ENCODE data around the gene DUSP22.
"Not testable (repeated sequence)": the region's sequence is repeated elsewhere in the genome, so short reads cannot be mapped to it uniquely, and the experiment has no call there.

The DUSP22 gene, protein sequence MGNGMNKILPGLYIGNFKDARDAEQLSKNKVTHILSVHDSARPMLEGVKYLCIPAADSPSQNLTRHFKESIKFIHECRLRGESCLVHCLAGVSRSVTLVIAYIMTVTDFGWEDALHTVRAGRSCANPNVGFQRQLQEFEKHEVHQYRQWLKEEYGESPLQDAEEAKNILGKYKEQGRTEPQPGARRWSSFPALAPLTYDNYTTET

DNA sequence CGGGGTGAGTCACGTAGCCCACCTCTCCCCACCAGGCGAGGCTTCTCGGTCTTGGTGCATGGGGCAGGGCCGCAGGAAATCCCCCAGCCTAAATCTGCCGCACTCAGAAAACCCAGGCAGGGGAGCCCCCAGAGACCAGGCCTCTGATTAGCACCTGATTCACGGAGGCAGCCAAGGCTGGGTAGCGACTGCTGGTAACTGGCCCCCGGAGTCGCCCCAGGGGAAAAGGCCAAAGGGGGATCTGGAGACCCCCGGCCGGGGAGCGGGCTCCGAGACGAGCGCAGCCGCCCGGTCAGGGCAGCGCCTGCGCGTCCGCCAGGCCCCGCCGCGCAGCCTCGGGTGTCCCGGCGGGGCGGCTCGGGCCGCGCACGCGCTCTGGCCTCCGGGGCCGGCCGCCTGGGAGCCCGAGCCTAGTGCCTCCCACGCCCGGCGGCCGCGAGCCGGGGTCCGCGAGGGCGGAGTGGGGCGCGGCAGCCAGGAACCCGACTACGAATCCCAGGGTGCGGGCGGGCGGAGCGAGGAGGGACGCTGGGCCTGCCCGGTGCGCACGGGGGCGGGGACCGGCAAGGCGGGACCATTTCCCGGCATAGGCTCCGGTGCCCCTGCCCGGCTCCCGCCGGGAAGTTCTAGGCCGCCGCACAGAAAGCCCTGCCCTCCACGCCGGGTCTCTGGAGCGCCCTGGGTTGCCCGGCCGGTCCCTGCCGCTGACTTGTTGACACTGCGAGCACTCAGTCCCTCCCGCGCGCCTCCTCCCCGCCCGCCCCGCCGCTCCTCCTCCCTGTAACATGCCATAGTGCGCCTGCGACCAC lies at the start of gene DUSP22:
TSS of gene DUSP22 (plus strand) at position 791 of the 809 bp plus-strand sequence. CDS start 53 bp downstream, outside the sequence.
- DNase-seq = peak; percentile 85

DNA sequence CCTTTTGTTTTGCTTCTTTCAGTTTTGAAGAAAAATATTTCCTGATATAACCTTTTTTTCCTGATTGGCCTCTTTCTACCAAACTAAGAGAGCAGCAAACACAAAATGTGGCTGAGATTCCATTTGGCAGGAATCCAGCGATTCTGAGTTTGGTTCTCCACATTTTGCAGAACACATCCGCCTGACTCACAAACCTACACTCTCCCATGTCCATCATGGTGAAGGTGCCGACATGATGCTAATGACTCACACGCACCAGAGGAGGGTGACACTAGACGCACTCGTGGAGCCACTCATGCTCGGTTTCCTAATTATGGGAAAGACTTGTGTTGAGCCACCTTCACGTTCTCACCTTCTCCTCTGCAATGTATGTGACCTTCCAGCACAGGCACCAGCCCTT lies 45.9 kb upstream of the DUSP22 start:
- DNase-seq = no peak

DNA sequence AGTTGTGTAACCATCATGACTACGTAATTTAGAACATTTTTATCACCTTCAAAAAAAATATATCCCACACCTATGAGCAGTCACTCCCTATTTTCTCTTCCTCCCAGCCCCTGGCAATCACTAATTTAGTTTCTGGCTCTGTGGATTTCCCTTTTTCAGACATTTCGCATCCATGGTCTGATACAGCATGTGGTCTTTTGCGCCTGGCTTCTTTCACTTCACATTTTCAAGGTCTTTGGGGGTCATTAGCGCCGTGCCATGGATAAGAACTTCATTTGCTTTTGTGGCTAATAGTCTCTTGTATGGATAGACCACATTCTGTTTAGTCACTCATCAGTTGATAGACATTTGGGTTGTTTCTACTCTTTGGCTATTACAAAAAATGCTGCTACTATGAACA lies 44.9 kb upstream of the DUSP22 start:
- DNase-seq = no peak

DNA sequence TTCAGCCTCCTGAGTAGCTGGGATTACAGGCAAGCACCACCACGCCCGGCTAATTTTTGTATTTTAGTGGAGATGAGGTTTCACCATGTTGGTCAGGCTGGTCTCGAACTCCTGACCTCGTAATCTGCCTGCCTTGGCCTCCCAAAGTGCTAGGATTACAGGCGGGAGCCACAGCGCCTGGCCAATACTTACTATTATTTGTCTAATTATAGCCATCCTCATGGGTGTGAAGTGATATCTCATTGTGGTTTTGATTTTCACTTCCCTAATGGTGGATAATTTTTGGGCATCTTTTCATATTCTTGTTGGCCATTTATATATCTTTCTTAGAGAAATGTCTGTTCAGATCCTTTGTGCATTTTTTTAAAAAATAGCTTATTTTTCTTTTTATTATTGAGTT lies 44.2 kb upstream of the DUSP22 start:
- not testable (repeated sequence) for DNase-seq

DNA sequence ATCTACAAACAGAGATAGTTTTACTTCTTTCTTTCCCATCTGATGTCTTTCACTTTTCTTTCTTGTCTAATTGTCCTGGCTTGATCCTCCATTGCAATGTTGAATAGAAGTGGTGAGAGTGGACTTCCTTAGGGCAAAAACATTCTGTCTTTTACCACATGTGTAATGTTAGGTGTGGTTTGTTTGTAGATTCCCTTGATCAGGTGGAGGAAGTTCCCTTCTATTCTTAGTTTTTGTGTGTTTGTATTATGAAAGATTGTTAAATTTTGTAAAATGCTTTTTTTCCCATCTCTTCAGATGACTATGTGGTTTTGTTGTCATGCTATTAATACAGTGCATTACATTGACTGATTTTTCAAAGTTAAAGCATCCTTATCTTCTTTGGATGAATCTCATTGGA lies 41.6 kb upstream of the DUSP22 start:
- no peak for DNase-seq

DNA sequence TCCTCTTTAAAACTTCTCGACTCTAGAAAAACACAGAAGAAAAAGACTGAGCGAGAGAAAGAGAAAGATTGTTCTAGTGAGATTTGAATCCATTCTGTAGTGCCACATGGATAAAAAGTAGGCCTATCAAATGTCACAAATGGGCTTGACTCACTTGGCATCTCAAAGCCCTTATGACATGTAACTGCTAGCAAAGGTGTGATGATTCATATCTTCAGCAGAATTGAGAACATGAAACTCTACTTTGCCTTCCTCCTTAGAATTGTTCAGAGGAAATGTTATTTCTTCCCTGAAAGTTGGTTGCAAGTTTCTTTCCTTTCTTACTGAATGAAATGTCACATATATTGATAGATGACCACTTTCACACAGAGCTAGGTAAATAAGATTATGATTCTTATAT lies 40.4 kb upstream of the DUSP22 start:
- peak; percentile 79 for DNase-seq

DNA sequence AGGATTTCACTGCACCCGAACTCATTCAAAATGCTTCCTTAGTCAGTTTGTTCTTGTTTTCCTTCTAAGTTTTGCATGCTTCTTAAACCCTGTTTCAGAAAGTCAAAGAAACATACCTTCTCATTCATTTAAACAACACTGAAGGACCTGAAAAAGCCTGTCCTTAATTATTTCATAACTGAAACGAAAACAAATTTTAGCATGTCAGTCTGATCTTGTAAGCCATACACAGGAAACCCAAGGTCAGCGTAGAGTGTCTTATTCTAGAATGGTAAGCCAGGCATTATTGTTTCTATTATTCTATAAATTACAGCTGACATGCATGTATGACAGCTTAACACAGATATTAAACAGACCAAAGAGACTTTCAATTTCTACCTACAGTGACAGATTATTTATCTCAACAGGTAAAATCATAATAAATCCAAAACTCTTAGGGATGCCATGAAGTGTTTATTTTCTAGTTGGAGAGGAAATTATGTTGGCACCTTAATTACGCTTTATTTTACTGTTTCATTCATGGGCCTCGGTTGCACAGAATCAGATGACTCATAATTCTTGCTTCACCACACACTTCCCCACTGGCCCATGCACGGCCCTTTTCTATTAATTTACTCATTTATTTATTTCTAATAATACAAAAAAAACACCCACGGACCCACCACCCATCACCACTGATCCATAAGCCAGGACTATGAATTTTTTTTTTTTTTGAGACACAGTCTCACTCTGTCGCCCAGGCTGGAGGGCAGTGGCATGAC lies 39.3 kb upstream of the DUSP22 start:
- DNase-seq = no peak

DNA sequence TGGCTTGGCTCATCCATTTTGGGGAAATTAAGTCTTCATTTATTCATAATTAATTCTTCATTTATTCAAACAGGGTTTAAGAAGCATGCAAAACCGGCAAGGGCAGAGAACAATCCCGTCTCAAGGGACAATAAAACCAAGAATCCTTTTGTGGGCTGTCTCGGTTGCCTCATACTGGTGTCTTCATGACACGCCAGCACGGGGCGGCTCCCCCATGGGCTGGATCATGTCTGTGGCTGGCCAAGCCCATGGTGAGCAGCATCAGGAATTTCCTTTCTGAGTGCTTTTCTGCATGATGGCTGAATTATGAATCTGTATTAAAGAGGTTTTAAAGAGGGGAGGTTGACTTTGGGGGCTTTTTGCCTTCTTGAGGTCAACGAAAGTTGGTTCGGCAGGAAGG lies 38.3 kb upstream of the DUSP22 start:
- no peak for DNase-seq

DNA sequence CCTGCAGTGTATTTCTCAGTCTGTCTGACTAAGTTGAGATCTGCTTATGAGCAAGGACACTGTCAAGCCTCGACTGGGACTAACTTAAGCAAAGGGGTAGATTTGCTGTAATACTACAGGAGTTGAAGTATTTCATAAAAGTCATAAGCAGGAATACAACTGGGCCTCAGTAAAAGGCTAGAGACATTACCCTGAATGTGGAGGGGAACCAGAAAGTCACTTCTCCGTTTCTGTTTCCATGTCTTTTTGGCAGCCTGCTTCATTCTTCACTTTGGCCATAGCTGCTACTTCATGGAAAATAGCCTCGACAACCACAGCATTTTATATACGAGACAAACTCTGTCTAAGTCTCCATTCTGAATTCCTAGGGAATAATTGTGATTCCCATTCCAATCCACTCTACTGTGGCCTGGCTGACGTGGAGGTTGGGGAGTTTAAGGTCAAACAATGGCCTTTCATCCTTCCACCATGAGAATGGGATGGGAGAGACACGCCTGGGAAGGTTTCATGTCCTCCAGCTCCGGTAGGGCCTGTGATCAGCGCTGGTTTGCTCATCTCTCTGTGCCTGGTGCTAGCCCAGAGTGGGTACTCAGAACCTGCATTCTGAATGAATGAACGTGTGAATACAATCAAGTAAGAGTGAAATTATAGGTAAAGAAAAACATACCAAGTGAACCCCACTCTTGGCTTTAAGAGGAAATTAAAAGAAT lies 37.1 kb upstream of the DUSP22 start:
- DNase-seq = no peak

DNA sequence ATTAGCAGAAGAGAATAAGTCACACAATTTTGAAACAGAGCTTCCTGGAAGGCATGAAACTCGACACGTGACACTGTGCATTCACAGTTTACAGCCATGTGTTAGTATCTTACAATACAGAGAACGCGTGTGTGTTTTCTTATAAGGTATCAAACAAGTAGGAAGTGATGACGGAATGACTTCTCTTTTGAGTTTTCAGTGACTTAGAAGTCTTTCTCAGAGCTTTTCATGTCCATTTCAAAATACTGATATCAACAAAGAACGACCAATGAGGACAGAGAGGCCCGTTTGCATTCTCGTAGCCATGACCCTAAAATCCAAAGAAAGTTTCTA lies 36.6 kb upstream of the DUSP22 start:
- DNase-seq = no peak

DNA sequence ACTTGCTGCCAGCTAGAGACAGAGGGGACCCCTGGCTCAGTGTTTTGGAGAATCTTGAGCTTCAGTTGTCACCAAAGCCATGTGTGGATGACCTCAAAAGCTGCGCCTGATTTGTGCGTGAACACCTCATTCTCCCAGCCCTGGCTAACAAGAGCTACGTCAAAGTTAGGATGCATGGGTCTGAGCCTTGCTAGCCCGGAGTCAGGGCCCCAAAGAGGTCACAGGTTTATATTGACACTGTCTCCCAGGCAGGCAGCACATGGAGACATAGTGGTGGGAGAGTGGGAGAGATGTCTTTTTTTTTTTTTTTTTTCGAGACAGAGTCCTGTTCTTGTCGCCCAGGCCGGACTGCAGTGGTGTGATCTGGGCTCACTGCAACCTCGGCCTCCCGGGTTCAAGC lies 36.1 kb upstream of the DUSP22 start:
- DNase-seq = no peak

DNA sequence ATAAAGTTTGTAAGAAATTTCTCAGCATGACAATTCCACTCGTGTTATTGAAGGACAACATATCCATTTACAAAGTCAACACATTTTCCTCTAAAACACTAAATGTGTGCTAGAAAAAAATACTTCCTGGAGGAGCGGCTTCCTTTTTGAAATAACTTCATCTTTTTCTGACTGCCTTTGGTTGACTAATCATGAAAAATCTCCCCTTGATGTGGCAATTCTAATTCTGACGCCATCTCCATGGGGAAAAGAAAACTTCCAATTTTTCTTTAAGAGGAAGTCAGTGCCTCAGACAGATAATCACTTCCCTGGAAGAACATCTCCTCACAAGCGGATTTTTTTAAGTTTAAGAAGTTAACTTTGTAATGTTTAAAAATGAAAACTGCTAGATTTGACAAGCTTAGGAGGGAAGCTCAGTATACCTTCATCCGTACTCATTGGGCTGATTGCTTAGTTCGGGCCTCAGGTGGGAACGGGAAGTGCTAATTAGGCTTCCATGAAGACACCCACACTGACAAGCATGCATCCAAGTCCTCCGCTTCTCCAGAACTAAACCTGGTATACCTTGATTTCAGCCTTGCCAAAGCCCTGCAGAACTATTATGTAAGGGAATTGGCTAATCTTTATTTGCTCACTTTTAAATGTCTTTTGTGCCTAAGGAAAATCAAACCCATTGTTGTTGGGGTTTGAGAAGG lies 35.1 kb upstream of the DUSP22 start:
- no peak for DNase-seq

DNA sequence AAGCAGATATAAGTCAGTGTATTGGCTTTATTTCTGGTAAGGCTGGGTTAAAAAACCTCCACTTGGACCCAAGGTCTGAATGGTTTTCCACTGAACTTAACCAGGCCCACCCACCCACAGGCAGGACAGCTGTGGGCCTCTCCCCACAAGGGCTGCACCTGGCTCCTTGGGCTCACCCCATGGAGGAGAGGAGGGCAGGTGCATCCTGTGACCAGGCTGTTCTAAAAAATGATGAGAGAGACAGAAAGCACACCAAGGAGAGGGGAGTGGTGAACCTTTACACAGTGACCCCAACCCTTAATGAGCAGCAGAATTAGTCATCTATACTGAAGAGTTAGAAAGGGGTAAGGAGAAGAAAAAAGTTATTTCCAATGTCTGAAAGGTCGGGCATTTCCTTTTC lies 34.5 kb upstream of the DUSP22 start:
- no peak for DNase-seq

DNA sequence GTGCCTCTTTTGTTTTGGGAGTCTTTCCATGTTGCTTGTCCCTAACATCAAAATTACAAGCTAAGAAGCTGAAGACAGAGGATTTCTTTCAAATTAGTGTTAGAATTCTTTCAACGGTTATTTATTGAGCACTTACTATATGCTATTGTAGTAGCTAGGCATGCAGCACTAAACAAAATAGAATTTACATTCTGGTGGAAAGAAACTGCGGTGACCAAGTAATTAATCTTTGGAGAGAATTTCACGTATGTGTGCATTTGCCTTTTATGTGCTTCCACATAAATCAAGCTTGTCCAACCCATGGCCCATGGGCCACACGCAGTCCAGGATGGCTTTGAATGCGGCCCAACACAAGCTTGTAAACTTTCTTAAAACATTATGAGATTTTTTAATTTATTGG lies 33.0 kb upstream of the DUSP22 start:
- DNase-seq = no peak

DNA sequence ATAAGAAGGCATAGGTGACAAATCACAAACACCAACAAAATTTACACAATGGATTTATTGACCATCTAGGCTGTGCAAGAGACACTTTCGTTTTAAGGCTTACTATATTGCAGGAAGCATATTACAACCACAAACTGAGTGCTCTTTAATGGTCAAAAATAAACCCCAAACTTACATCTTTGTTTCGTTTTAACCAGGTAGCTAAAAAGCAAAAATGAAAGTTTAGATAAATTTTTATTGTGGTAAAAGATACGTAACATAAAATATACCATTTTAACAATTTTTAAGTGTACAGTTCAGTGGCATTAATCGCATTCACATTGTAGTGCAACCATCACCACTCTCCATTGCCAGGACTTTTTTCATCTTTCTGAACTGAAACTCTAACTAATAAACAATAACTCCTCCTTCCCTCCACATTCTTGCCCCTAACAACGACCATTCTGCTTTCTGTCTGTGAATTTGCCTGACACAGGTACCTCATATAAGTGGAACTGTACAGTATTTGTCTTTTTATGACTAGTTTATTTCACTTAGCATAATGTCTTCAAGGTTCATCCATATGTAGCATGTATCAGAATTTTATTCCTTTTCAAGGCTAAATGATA lies 32.3 kb upstream of the DUSP22 start:
- DNase-seq = peak; percentile 26

DNA sequence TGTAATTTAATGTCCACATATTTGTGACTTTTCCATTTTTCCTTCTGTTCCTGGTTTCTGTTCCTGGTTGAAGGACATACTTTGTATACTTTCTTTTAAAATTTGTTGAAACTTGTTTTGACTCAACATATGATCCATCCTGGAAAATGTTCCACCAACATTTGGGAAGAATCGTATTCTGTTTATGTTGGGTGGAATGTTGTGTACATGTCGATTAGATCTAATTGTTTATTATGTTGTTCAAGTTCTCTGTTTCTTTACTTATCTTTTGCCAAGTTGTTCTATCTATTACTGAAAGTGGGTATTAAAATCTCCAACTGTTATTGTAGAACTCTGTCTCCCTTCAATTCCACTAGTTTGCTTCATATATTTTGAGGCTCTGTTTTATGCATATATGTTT lies 27.7 kb upstream of the DUSP22 start:
- no peak for DNase-seq

DNA sequence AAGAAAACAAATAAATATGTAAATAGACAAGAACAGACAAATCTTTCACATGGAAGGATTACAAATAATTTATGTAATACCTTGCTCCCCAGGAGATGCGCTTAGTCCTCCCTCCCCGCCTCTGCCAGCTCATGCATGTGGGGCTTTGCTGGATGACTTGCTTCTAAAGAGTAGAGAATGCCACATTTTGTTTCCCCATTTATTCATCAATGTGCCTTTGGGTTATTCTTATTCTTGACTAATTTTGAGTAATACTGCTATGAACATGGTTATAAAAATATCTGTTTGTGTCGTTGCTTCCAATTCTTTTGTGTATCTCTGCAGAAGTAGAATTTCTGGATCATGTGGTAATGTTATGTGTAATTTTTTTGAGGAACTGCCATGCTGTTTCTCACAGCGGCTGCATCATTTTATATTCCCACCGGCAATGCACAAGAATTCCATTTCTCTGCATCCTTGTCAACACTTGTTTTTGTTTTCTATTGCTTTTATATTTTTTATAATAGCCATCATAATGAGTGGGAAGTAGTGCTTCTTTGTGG lies 23.8 kb upstream of the DUSP22 start:
- no peak for DNase-seq

DNA sequence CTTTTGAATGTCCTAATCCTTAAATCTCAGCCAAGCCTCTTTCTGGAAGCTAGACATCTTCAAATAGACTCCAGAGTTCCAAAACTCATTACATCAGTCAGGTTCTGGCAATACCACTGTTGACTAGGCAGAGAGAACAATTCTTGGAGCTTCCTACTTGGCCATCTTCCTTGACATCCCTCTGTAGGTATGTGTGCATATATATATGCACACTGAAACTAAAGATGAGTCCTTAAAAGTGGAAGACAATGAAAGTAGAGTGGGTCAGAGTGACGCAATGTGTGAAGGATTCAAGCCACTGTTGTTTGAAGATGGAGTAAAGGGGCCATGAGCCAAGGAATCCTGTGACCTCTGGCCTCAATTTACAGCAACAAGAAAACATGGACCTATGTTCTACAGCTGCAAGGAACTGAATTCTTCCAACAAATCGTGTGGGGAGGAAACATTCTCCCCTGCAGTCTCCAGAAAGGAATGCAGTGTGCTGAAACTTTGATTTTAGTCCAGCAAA lies 18.7 kb upstream of the DUSP22 start:
- no peak for DNase-seq

DNA sequence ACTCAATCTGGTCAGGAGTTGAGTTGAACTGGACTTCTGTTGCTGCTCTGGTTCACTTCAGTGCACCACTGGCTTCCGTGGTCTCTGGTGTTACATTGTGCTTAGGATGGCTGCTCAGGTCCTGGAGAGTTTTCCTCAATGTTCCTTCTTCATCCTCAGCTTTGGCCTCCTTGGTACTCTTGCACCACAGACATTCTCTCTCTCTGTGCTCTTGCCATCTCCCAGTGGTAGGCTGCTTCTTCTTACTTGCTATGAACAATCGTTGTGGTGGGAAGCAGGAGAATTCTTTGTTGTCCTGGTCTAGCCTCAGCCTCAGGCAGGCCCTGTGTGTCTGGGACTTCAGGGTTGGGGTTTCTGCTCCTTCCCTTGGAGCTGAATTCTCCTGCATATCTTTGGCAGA lies 14.5 kb upstream of the DUSP22 start:
- DNase-seq = no peak

DNA sequence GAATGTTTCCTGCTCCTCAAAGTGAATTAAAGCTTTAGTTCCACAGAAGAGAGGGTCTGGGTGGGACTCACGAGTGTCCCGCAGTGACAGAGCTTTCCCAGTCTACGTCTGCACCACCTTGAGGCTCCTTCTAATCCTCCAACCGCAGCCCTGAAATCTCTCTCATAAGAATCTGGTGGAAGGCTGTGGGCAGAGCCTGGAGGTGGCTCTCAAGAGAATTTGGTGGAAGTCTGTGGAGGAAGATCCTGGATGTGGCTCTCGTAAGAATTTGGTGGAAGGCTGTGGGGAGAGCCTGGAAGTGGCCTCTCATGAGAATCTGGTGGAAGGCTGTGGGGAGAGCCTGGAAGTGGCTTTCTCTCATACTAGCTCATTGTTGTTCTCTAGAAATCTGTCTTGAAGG lies 13.8 kb upstream of the DUSP22 start:
- no peak for DNase-seq

DNA sequence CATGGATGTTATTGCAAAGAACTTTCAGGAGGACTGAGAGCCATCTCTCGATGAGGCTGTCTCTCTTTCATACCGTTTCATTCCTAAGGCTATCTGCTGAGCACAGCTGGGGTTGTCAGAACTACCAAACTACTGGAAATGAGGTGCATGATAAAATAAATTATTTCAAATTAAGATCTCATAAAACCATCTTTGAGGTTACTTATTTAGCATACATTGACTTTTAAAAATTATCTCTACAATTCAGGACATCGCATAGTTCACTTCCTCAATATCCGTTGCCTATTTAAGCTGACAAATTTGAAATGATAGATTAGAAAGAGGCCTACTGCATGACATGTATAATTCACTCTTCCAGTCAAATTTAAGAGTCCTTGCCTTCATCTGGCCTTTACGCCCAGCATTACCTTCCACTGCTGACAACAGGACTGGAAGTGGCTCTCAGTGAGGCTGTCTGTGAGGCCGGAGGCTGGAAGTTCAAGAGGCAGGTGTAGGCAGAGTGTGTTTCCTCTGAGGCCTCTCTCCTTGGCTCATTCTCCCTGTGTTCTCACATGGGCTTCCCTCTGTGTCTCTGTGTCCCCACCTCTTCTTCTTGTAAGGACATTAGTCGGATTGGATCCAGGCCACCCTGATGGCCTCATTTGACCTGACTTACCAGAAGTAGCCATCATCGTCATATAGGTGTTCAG lies 12.8 kb upstream of the DUSP22 start:
- DNase-seq = no peak

Measured in activated CD4-positive, alpha-beta T cell treated with anti-CD3 and anti-CD28 coated beads, Interleukin-2, amount 50 U/mL, for 16 hours (primary cell).